Neural cell (in vitro differentiated cells): ENCODE results near the gene ADAR. TPM values are rescaled to one million over a fixed set of nuclear protein-coding genes. Genes with fewer than 3 reads are reported as not detected.
A peak's percentile ranks its signal among the peaks of the same experiment; 100 is the strongest.

ENCODE experiments used
- H2AFZ ChIP-seq: fragments of 200-600, 300-800 bp; sonication (generic), shearing (Covaris generic); 2 replicates; pipeline ENCODE4 v1.6.0; 2014; ENCODE audit warnings: low read depth, mild to moderate bottlenecking, antibody characterized with exemption, low read length, moderate library complexity
- H3F3A ChIP-seq: fragments of 200-600 bp; shearing (Covaris generic); 2 replicates; pipeline ENCODE4 v1.6.1; 2016; ENCODE audit warnings: mild to moderate bottlenecking, moderate library complexity, mixed read lengths, antibody characterized with exemption, low read length; ENCODE audit not compliant: insufficient read depth, poor library complexity, severe bottlenecking
- H3K27ac ChIP-seq: fragments of 200-600, 300-800 bp; sonication (generic), shearing (Covaris generic); 2 replicates; pipeline ENCODE4 v1.5.1; 2014; ENCODE audit warnings: mild to moderate bottlenecking, low read length, moderate library complexity
- H3K27me3 ChIP-seq: fragments of 300-800, 200-600 bp; sonication (generic), shearing (Covaris generic); 2 replicates; pipeline ENCODE4 v1.6.0; 2014; ENCODE audit warnings: mild to moderate bottlenecking, low read depth, low read length, moderate library complexity; ENCODE audit not compliant: insufficient read depth
- H3K36me3 ChIP-seq: fragments of 300-800, 200-600 bp; sonication (generic), shearing (Covaris generic); 2 replicates; pipeline ENCODE4 v1.5.1; 2014; ENCODE audit warnings: mild to moderate bottlenecking, antibody characterized with exemption, low read length, moderate library complexity; ENCODE audit not compliant: insufficient read depth
- H3K4me2 ChIP-seq: fragments of 300-800, 200-600 bp; sonication (generic), shearing (Covaris generic); 2 replicates; pipeline ENCODE4 v1.6.0; 2014; ENCODE audit warnings: mild to moderate bottlenecking, low read length
- H3K4me3 ChIP-seq: fragments of 300-800, 200-600 bp; sonication (generic), shearing (Covaris generic); 2 replicates; pipeline ENCODE4 v1.5.1; 2014; ENCODE audit warnings: mild to moderate bottlenecking, low read length, moderate library complexity
- H3K79me2 ChIP-seq: fragments of 200-600 bp; shearing (Covaris generic); replicated peaks from 2 replicates; pipeline ENCODE4 v1.6.0; 2014; ENCODE audit warnings: mild to moderate bottlenecking, low read length, moderate library complexity; ENCODE audit not compliant: insufficient read depth
- H3K9ac ChIP-seq: fragments of 300-800, 200-600 bp; sonication (generic), shearing (Covaris generic); 2 replicates; pipeline ENCODE4 v1.6.1; 2016; ENCODE audit warnings: mild to moderate bottlenecking, low read length, mixed read lengths
- H3K9me2 ChIP-seq: fragments of 200-600 bp; shearing (Covaris generic); 2 replicates; pipeline ENCODE4 v1.6.1; 2016; ENCODE audit warnings: mild to moderate bottlenecking, low read length, mixed read lengths; ENCODE audit not compliant: insufficient read depth
- H3K9me3 ChIP-seq: fragments of 200-600, 300-800 bp; sonication (generic), shearing (Covaris generic); 2 replicates; pipeline ENCODE4 v1.6.1; 2016; ENCODE audit warnings: mild to moderate bottlenecking, mixed run types, low read length, moderate library complexity, mixed read lengths
- H4K20me1 ChIP-seq: fragments of 200-600 bp; shearing (Covaris generic); 2 replicates; pipeline ENCODE4 v1.6.1; 2016; ENCODE audit warnings: mild to moderate bottlenecking, mixed run types; ENCODE audit not compliant: insufficient read depth
- EP300 ChIP-seq: fragments of 450-650 bp; conservative IDR thresholded peaks from 2 replicates; pipeline ENCODE4 v1.6.1; 2014; ENCODE audit warnings: antibody characterized with exemption, mild to moderate bottlenecking, moderate library complexity; ENCODE audit not compliant: poor library complexity, severe bottlenecking
- EZH2 ChIP-seq: fragments of 200-600, 300-800 bp; shearing (Covaris generic), sonication (generic); IDR thresholded peaks from 2 replicates; pipeline ENCODE4 v1.6.1; 2014; ENCODE audit warnings: antibody characterized with exemption, low read length, borderline replicate concordance, mild to moderate bottlenecking; ENCODE audit not compliant: insufficient read depth, poor library complexity, severe bottlenecking
- MXI1 ChIP-seq: fragments of 450-650 bp; conservative IDR thresholded peaks from 2 replicates; pipeline ENCODE4 v1.6.1; 2014; ENCODE audit warnings: antibody characterized with exemption, mild to moderate bottlenecking; ENCODE audit not compliant: poor library complexity, severe bottlenecking
- POLR2AphosphoS5 ChIP-seq: IDR thresholded peaks from 2 replicates; pipeline ENCODE4 v1.6.1; 2012
- SMC3 ChIP-seq: fragments of 450-650 bp; conservative IDR thresholded peaks from 2 replicates; pipeline ENCODE4 v1.6.1; 2014; ENCODE audit warnings: antibody characterized with exemption, mild to moderate bottlenecking, moderate library complexity; ENCODE audit not compliant: poor library complexity
- polyA plus RNA-seq: library from polyadenylated mRNA; depleted of rRNA; stranded (reverse); fragments of >200 nt; gene quantifications from 2 replicates; pipeline ENCODE4 v1.2.3, GENCODE V29; 2014
- TF ChIP-seq, protein P1 (sequence below): fragments of 450-650 bp; IDR thresholded peaks from 2 replicates; pipeline ENCODE4 v1.5.1; 2014; ENCODE audit warnings: antibody characterized with exemption, mild to moderate bottlenecking, moderate library complexity; ENCODE audit not compliant: poor library complexity, severe bottlenecking
- TF ChIP-seq, protein P2 (sequence below): IDR thresholded peaks from 2 replicates; pipeline ENCODE4 v1.6.1; 2012; ENCODE audit warnings: borderline replicate concordance

ADAR gene
- polyA plus RNA-seq, 1 donor from 2014 or later: 51.4 TPM

DNA sequence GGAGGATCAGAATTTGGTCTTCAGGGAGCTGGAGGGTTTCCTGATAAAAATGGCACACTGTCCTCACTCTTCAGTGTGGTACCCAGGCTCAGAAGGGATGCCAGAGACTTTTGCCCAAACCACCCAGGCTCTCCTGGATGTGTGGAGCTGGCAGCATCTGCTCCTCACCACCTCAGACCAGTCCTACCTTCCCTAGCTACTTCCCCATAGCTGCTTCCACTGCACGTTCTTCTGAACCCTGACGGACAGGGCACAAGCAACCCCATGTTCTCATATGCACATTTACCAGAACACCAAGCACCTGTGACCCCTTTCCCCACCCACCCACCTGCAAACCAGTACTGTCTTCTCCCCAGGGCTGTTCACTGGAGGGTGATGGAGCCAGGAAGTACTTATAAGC is 4.7 kb downstream of the ADAR start (continued):
- TF ChIP-seq EP300 (no peak), SMC3 (no peak)

DNA sequence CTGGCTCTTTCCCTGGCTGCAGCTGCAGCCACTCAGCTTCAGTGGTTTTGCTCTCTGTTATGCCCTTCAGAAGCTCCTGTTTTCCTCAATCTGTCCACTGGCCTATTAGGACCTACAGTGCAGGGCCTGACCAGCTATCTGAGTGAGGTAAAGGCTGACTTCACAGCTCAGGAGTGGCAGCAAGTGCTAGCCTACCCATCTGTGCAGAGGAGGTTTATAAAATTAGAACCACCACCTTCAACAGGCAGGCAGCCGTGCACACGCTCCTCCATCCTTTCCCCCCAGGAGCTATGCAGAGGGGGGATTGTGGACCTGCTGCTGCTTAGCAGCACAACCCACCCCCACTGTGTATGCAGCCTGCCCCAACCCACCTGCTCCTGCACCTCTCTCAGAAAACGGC is 8.3 kb downstream of the ADAR start:
- Histone ChIP-seq H3K27ac (peak overlapping the region; percentile 44), H3F3A (no peaks in the 10 kb centered on the region), H4K20me1 (no peaks in the 10 kb centered on the region), H3K36me3 (no peaks in the 10 kb centered on the region), H3K27me3 (no peaks in the 10 kb centered on the region), H2AFZ (no peak overlapping the region), H3K9ac (no peak overlapping the region), H3K4me3 (no peak overlapping the region), H3K9me2 (no peaks in the 10 kb centered on the region), H3K79me2 (peaks cover 30% of the 10 kb centered on the region), H3K4me2 (no peak overlapping the region), H3K9me3 (no peaks in the 10 kb centered on the region)
- no peak for TF ChIP-seq EP300
- TF ChIP-seq, protein P1, sequence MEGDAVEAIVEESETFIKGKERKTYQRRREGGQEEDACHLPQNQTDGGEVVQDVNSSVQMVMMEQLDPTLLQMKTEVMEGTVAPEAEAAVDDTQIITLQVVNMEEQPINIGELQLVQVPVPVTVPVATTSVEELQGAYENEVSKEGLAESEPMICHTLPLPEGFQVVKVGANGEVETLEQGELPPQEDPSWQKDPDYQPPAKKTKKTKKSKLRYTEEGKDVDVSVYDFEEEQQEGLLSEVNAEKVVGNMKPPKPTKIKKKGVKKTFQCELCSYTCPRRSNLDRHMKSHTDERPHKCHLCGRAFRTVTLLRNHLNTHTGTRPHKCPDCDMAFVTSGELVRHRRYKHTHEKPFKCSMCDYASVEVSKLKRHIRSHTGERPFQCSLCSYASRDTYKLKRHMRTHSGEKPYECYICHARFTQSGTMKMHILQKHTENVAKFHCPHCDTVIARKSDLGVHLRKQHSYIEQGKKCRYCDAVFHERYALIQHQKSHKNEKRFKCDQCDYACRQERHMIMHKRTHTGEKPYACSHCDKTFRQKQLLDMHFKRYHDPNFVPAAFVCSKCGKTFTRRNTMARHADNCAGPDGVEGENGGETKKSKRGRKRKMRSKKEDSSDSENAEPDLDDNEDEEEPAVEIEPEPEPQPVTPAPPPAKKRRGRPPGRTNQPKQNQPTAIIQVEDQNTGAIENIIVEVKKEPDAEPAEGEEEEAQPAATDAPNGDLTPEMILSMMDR: no peak
- TF ChIP-seq, protein P2, sequence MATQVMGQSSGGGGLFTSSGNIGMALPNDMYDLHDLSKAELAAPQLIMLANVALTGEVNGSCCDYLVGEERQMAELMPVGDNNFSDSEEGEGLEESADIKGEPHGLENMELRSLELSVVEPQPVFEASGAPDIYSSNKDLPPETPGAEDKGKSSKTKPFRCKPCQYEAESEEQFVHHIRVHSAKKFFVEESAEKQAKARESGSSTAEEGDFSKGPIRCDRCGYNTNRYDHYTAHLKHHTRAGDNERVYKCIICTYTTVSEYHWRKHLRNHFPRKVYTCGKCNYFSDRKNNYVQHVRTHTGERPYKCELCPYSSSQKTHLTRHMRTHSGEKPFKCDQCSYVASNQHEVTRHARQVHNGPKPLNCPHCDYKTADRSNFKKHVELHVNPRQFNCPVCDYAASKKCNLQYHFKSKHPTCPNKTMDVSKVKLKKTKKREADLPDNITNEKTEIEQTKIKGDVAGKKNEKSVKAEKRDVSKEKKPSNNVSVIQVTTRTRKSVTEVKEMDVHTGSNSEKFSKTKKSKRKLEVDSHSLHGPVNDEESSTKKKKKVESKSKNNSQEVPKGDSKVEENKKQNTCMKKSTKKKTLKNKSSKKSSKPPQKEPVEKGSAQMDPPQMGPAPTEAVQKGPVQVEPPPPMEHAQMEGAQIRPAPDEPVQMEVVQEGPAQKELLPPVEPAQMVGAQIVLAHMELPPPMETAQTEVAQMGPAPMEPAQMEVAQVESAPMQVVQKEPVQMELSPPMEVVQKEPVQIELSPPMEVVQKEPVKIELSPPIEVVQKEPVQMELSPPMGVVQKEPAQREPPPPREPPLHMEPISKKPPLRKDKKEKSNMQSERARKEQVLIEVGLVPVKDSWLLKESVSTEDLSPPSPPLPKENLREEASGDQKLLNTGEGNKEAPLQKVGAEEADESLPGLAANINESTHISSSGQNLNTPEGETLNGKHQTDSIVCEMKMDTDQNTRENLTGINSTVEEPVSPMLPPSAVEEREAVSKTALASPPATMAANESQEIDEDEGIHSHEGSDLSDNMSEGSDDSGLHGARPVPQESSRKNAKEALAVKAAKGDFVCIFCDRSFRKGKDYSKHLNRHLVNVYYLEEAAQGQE: no peak

DNA sequence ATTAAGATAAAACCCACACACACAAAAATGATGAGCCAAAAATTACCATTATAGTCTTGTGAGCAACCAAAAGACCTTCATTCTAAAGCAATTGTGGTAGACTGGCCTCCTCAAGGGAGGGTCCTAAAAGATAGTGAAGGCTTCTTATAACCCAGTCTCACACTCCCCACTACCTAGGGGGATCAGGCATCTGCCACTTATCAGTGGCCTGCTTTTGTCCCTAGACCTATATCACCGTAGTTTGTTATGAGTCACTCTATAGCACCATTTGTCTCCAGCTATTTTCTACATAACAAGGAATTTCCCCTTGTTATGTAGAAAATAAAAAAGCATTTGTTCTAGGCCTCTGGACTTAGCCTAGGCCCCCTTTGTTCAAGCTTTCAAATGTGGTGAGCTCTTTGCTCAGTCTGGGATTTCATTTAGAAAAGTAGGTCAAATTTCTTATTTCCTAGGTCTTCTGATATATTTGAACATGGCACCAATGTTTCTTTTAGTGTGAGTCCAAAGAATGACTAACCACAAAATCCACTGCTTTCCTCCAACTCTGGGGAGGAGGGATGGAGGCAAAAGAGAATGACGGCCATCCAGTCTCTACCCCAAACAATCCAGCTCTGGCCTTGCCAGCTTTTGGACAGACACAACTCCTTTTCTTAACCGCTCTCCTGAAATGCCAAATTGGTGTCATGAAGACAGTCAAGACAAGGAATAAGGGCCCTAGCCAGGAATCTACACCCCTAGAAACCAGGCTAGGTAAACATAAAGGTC is 8.9 kb downstream of the ADAR start:
- no peak overlapping the region for H2AFZ ChIP-seq
- H3K9ac ChIP-seq: no peak overlapping the region
- H3K4me3 ChIP-seq: no peak overlapping the region
- H3K9me2 ChIP-seq: no peaks in the 10 kb centered on the region
- no peak overlapping the region for H3K4me2 ChIP-seq
- H3K9me3 ChIP-seq: no peaks in the 10 kb centered on the region
- TF ChIP-seq SMC3: no peak
- H3K27ac ChIP-seq: peak overlapping the region; percentile 16
- H3K36me3 ChIP-seq: no peaks in the 10 kb centered on the region
- H3F3A ChIP-seq: no peaks in the 10 kb centered on the region
- no peaks in the 10 kb centered on the region for H4K20me1 ChIP-seq
- H3K79me2 ChIP-seq: peaks cover 24% of the 10 kb centered on the region
- no peaks in the 10 kb centered on the region for H3K27me3 ChIP-seq

DNA sequence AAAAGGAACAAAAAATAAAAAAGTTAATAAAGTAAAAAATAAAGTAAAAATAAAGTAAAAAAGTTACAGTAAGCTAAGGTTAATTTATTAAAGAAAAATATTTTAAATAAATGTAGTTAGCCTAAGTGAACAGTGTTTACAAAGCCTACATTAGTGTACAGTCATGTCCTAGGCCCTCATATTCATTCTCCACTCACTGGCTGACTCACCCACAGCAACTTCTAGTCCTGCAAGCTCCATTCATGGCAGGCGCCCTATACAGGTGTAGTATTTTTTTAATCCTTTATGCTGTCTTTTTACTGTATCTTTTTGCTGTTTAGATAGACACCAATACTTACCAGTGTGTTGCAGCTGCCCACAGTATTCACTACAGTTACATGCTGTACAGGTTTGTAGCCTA is 12.4 kb downstream of the ADAR start:
- Histone ChIP-seq H3F3A (no peaks in the 10 kb centered on the region), H3K27ac (no peak overlapping the region), H3K4me3 (no peak overlapping the region), H2AFZ (no peak overlapping the region), H3K9ac (no peak overlapping the region), H3K9me2 (no peaks in the 10 kb centered on the region), H3K4me2 (no peak overlapping the region), H4K20me1 (no peaks in the 10 kb centered on the region), H3K27me3 (no peaks in the 10 kb centered on the region), H3K79me2 (peaks cover 1% of the 10 kb centered on the region), H3K36me3 (peaks cover 6% of the 10 kb centered on the region), H3K9me3 (no peaks in the 10 kb centered on the region)
- TF ChIP-seq, protein P2: no peak
- TF ChIP-seq EZH2: no peak
- TF ChIP-seq POLR2AphosphoS5: no peak
- TF ChIP-seq MXI1: no peak
- no peak for TF ChIP-seq EP300
- TF ChIP-seq SMC3: no peak
- TF ChIP-seq, protein P1: no peak
